A549 treated with GW870086 at 1 μM for 4 hours (cell line): ENCODE data around the gene FZD4. TPM values are rescaled to one million over a fixed set of nuclear protein-coding genes. Genes with fewer than 3 reads are reported as not detected.

Source experiments
- total RNA-seq: library from RNA; stranded (reverse); fragments of 200-300 nt; extraction: Qiagen RNA extraction; gene quantifications from 5 replicates; pipeline ENCODE4 v1.2.3, GENCODE V29; 2022; ENCODE audit warnings: low read depth

The FZD4 gene
- total RNA-seq: 0.67 to 1.5 TPM (median 1.3 TPM) in 5 replicates

GRCh38 chr11:86955361-86956120 lies at the start of gene FZD4:
TSS of gene FZD4 (minus strand) at chr11:86955395. CDS start at chr11:86955085, 310 bp downstream.

Other genes starting within 250 kb of the FZD4 start
- gene PRSS23, start 154.9 kb downstream of the FZD4 start, total RNA-seq: 315 to 463 TPM (median 434 TPM) in 5 replicates
- gene TMEM135, start 82.5 kb upstream of the FZD4 start, total RNA-seq: 8.1 to 15.7 TPM (median 10.1 TPM) in 5 replicates